HepG2 (cell line): Measurements from ENCODE around the gene TMEM131L. TPM values are rescaled to one million over a fixed set of nuclear protein-coding genes. Genes with fewer than 3 reads are reported as not detected.

Experiments
- ATAC-seq: fragments of 200-7000 bp; cut with Tn5 transposase; 3 replicates; pipeline ENCODE4 v1.9.1; 2020; ENCODE audit warnings: mild to moderate bottlenecking, moderate library complexity
- BruUV-seq: library from RNA; stranded (reverse); fragments of 400-500 nt; replicated peaks from 2 replicates; lab custom pipeline; 2021; lab: Mats Ljungman, UMichigan
- CTCF ChIA-PET: fragments of 300-600 bp; formaldehyde crosslinking; extraction: SDS; loops from one replicate; lab custom pipeline; 2021; ENCODE audit warnings: low total read pairs, inconsistent platforms, low intra/inter-chr PET ratio; lab: Yijun Ruan, JAX
- POLR2A ChIA-PET: fragments of 350-600 bp; sonication (Branson Sonifier 250); formaldehyde crosslinking; loops from one replicate; lab custom pipeline; 2020; ENCODE audit warnings: antibody characterized with exemption, inconsistent platforms; lab: Yijun Ruan, JAX
- DNase-seq: peaks from one replicate; pipeline ENCODE4 v3.0.0-alpha.2; 2015; ENCODE audit warnings: low spot score
- FAIRE-seq: peaks from 3 replicates; lab custom pipeline; 2011; peaks lifted over from hg19 to GRCh38; lab: Jason Lieb, UNC
- H2AFZ ChIP-seq: one replicate; pipeline ENCODE4 v1.6.1; 2011; ENCODE audit warnings: low read length, inconsistent platforms
- H3K27ac ChIP-seq: fragments of 300-600 bp; 3 replicates; pipeline ENCODE4 v1.8.0; 2011; ENCODE audit warnings: mixed run types, mild to moderate bottlenecking, mixed read lengths, low read length, inconsistent platforms; ENCODE audit not compliant: insufficient read depth; ENCODE audit errors: extremely low read length
- H3K27me3 ChIP-seq, 2 experiments: fragments of 200-600 bp in 1 of 2; 2 replicates in 1 of 2; 3 replicates in 1 of 2; pipeline versions ENCODE4 v1.6.0 to v1.8.0; 2011; ENCODE audit warnings: low read length in 2 of 2, mild to moderate bottlenecking in 2 of 2, moderate library complexity in 2 of 2, inconsistent platforms in 1 of 2; ENCODE audit not compliant: insufficient read depth in 2 of 2, control insufficient read depth in 1 of 2
- H3K36me3 ChIP-seq, 2 experiments: fragments of 200-600 bp in 1 of 2; replicated peaks in 1 of 2; 2 replicates in 1 of 2; 3 replicates in 1 of 2; pipeline versions ENCODE4 v1.5.1 to v1.8.0; 2011; ENCODE audit warnings: low read length in 2 of 2, inconsistent platforms in 1 of 2; ENCODE audit not compliant: insufficient read depth in 2 of 2, control insufficient read depth in 1 of 2
- H3K4me1 ChIP-seq: 2 replicates; pipeline ENCODE4 v1.5.1; 2012; ENCODE audit warnings: low read length, inconsistent platforms; ENCODE audit not compliant: insufficient read depth
- H3K4me2 ChIP-seq: 2 replicates; pipeline ENCODE4 v1.6.0; 2011; ENCODE audit warnings: low read depth, low read length, inconsistent platforms
- H3K4me3 ChIP-seq, 3 experiments: fragments of 200-600 bp in 1 of 3; sonication (generic), shearing (Covaris generic) in 1 of 3; replicated peaks in 1 of 3; 2 replicates each; pipeline ENCODE4 v1.5.1; 2011 to 2016; ENCODE audit warnings: low read length in 3 of 3, inconsistent platforms in 2 of 3, low read depth in 2 of 3, mild to moderate bottlenecking in 2 of 3, control low read depth in 1 of 3, mixed read lengths in 1 of 3; ENCODE audit not compliant: insufficient read depth in 1 of 3
- H3K79me2 ChIP-seq: one replicate; pipeline ENCODE4 v1.6.1; 2011; ENCODE audit warnings: low read length, inconsistent platforms; ENCODE audit not compliant: insufficient read depth
- H3K9ac ChIP-seq: 2 replicates; pipeline ENCODE4 v1.6.0; 2011; ENCODE audit warnings: mild to moderate bottlenecking, low read depth, low read length, inconsistent platforms; ENCODE audit not compliant: insufficient read depth
- H3K9me3 ChIP-seq: 2 replicates; pipeline ENCODE4 v1.5.1; 2012; ENCODE audit warnings: mild to moderate bottlenecking, low read length
- H4K20me1 ChIP-seq: 2 replicates; pipeline ENCODE4 v1.6.0; 2011; ENCODE audit warnings: inconsistent platforms, mild to moderate bottlenecking, low read length, moderate library complexity; ENCODE audit not compliant: insufficient read depth
- ADNP ChIP-seq: sonication (generic); formaldehyde crosslinking; IDR thresholded peaks from 2 replicates; pipeline ENCODE4 v1.4.0; 2020; ENCODE audit warnings: missing genetic modification reagents
- ETV6 ChIP-seq: sonication (generic); formaldehyde crosslinking; conservative IDR thresholded peaks from 2 replicates; pipeline ENCODE4 v1.4.0; 2020; ENCODE audit warnings: missing genetic modification reagents
- HNF4G ChIP-seq, 2 experiments: sonication (generic) in 1 of 2; formaldehyde crosslinking in 1 of 2; IDR thresholded peaks; 2 replicates each; pipeline versions ENCODE4 v1.4.0 to v1.6.1; 2011 to 2020; ENCODE audit warnings: borderline replicate concordance in 2 of 2, low read depth in 2 of 2, mild to moderate bottlenecking in 2 of 2, low read length in 1 of 2, missing genetic modification reagents in 1 of 2, moderate library complexity in 1 of 2
- MYC ChIP-seq: sonication (generic); formaldehyde crosslinking; IDR thresholded peaks from 2 replicates; pipeline ENCODE4 v1.9.0; 2021; ENCODE audit warnings: missing genetic modification reagents, borderline replicate concordance
- SMARCC2 ChIP-seq: fragments of 450-650 bp; IDR thresholded peaks from 2 replicates; pipeline ENCODE4 v1.6.1; 2017; ENCODE audit warnings: antibody characterized with exemption, mild to moderate bottlenecking
- TOE1 ChIP-seq: sonication (generic); formaldehyde crosslinking; IDR thresholded peaks from 2 replicates; pipeline ENCODE4 v1.4.0; 2020; ENCODE audit warnings: mild to moderate bottlenecking, missing genetic modification reagents
- ZNF337 ChIP-seq: sonication (generic); formaldehyde crosslinking; IDR thresholded peaks from 2 replicates; pipeline ENCODE4 v1.5.1; 2020; ENCODE audit warnings: missing genetic modification reagents, low read depth, mild to moderate bottlenecking, borderline replicate concordance
- ZNF552 ChIP-seq: sonication (generic); formaldehyde crosslinking; IDR thresholded peaks from 2 replicates; pipeline ENCODE4 v1.9.0; 2022; ENCODE audit warnings: missing genetic modification reagents, mild to moderate bottlenecking, borderline replicate concordance
- ZSCAN21 ChIP-seq: sonication (generic); formaldehyde crosslinking; IDR thresholded peaks from 2 replicates; pipeline ENCODE4 v1.8.0; 2022; ENCODE audit warnings: mild to moderate bottlenecking, missing genetic modification reagents, moderate library complexity, borderline replicate concordance
- WGBS: methylation state at CpG from one replicate; pipeline ENCODE4 v1.1.6; 2017; ENCODE audit warnings: low lambda C conversion rate; 5-methylcytosine and 5-hydroxymethylcytosine counted together
- in situ Hi-C: cut with HindIII; loops from 2 replicates; pipeline ENCODE4 v1.10.0; 2017; ENCODE audit warnings: low pct_unique_long_range_greater_than_20kb; ENCODE audit not compliant: extremely low pct_ligation_motif_present
- intact Hi-C: fragments of 100-400 bp; cut with micrococcal nuclease; formaldehyde crosslinking; loops from one replicate; pipeline ENCODE4 v1.10.0; 2022; ENCODE audit not compliant: unreplicated experiment
- polyA plus RNA-seq, 8 experiments: library from polyadenylated mRNA; depleted of rRNA in 3 of 8; stranded (reverse) in 7 of 8; unstranded in 1 of 8; fragments of >200 nt; fragmentation: Illumina TruSeq in 4 of 8; extraction: Trizol in 4 of 8; gene quantifications; 2 replicates each; pipeline versions ENCODE4 v1.2.1 to v1.2.3, GENCODE V29; 2011 to 2016; ENCODE audit warnings: low read depth in 4 of 8, missing spikeins in 1 of 8, mixed read lengths in 1 of 8; ENCODE audit not compliant: insufficient read depth in 1 of 8
- total RNA-seq, 5 experiments: library from RNA; depleted of rRNA; stranded (reverse); fragments of >200 nt; fragmentation: Illumina TruSeq; extraction: Trizol; gene quantifications; 2 replicates each; pipeline ENCODE4 v1.2.3, GENCODE V29; 2016; ENCODE audit warnings: low read depth in 1 of 5
- TF ChIP-seq, protein P1 (sequence below): sonication (generic); formaldehyde crosslinking; IDR thresholded peaks from 2 replicates; pipeline ENCODE4 v1.8.0; 2022; ENCODE audit warnings: missing genetic modification reagents, mild to moderate bottlenecking, moderate library complexity, borderline replicate concordance
- TF ChIP-seq, protein P2 (sequence below): sonication (generic); formaldehyde crosslinking; IDR thresholded peaks from 2 replicates; pipeline ENCODE4 v1.4.0; 2020; ENCODE audit warnings: mild to moderate bottlenecking, low read depth, missing genetic modification reagents
- TF ChIP-seq, protein P3 (sequence below): sonication (generic); formaldehyde crosslinking; IDR thresholded peaks from 2 replicates; pipeline ENCODE4 v1.4.0; 2020; ENCODE audit warnings: missing genetic modification reagents, borderline replicate concordance
- TF ChIP-seq, protein P4 (sequence below): sonication (generic); formaldehyde crosslinking; IDR thresholded peaks from 2 replicates; pipeline ENCODE4 v1.5.0; 2020; ENCODE audit warnings: mild to moderate bottlenecking, low read depth, missing genetic modification reagents, borderline replicate concordance

The TMEM131L gene
- total and polyA plus RNA-seq, 2 of the 13 experiments (the other 11 are each of a cell fraction or from before 2014, with no cell fraction given): 2.2 to 4.5 TPM

DNA sequence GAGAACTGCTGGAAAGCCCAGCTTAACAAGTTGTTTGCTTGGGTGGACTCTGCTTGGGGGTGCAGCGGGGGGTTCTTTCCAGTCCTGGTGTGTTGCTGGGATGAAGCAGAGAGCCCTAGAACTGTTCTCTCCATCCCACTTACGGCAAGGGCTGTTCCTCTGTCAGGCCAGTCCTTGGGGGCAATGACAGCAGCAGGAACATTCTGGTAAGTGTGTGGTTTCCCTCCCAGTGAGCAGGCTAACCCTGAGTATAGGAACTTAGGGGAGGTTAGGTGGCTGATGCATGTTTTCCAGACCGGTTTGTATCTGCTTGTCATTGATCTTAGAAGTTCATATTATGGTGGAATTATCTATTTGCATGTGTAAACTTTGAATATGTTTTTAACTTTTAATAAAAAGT, 171.0 kb downstream of the TMEM131L start:
- in situ Hi-C loops (no loop called here), intact Hi-C loops (no loop called here)
- Histone ChIP-seq H3K27ac (no peak overlapping the region), H3K36me3 (peaks cover 1 to 8% of the 10 kb centered on the region in 2 experiments; a peak in 2 of 5 replicates), H3K4me2 (no peak overlapping the region), H2AFZ (no peak overlapping the region), H3K9me3 (no peaks in the 10 kb centered on the region), H3K79me2 (no peaks in the 10 kb centered on the region), H4K20me1 (no peaks in the 10 kb centered on the region), H3K4me1 (peaks cover 22% of the 10 kb centered on the region), H3K27me3 (no peaks in the 10 kb centered on the region; a peak in 1 of 5 replicates), H3K9ac (no peak overlapping the region), H3K4me3 (no peak overlapping the region)
- no TSS peak for BruUV-seq
- ATAC-seq (no peak), DNase-seq (no peak), FAIRE-seq (no peak)
- ChIA-PET CTCF (no interaction called here), POLR2A (no interaction called here)
- 69% methylated on average over 1 of the region's 3 CpGs for whole genome bisulfite sequencing
- no peak for TF ChIP-seq ZNF337 (CRISPR knock-in tag)
- TF ChIP-seq, protein P1, sequence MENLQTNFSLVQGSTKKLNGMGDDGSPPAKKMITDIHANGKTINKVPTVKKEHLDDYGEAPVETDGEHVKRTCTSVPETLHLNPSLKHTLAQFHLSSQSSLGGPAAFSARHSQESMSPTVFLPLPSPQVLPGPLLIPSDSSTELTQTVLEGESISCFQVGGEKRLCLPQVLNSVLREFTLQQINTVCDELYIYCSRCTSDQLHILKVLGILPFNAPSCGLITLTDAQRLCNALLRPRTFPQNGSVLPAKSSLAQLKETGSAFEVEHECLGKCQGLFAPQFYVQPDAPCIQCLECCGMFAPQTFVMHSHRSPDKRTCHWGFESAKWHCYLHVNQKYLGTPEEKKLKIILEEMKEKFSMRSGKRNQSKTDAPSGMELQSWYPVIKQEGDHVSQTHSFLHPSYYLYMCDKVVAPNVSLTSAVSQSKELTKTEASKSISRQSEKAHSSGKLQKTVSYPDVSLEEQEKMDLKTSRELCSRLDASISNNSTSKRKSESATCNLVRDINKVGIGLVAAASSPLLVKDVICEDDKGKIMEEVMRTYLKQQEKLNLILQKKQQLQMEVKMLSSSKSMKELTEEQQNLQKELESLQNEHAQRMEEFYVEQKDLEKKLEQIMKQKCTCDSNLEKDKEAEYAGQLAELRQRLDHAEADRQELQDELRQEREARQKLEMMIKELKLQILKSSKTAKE (CRISPR knock-in tag): no peak
- TF ChIP-seq, protein P2, sequence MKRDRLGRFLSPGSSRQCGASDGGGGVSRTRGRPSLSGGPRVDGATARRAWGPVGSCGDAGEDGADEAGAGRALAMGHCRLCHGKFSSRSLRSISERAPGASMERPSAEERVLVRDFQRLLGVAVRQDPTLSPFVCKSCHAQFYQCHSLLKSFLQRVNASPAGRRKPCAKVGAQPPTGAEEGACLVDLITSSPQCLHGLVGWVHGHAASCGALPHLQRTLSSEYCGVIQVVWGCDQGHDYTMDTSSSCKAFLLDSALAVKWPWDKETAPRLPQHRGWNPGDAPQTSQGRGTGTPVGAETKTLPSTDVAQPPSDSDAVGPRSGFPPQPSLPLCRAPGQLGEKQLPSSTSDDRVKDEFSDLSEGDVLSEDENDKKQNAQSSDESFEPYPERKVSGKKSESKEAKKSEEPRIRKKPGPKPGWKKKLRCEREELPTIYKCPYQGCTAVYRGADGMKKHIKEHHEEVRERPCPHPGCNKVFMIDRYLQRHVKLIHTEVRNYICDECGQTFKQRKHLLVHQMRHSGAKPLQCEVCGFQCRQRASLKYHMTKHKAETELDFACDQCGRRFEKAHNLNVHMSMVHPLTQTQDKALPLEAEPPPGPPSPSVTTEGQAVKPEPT (CRISPR knock-in tag): no peak
- TF ChIP-seq, protein P3, sequence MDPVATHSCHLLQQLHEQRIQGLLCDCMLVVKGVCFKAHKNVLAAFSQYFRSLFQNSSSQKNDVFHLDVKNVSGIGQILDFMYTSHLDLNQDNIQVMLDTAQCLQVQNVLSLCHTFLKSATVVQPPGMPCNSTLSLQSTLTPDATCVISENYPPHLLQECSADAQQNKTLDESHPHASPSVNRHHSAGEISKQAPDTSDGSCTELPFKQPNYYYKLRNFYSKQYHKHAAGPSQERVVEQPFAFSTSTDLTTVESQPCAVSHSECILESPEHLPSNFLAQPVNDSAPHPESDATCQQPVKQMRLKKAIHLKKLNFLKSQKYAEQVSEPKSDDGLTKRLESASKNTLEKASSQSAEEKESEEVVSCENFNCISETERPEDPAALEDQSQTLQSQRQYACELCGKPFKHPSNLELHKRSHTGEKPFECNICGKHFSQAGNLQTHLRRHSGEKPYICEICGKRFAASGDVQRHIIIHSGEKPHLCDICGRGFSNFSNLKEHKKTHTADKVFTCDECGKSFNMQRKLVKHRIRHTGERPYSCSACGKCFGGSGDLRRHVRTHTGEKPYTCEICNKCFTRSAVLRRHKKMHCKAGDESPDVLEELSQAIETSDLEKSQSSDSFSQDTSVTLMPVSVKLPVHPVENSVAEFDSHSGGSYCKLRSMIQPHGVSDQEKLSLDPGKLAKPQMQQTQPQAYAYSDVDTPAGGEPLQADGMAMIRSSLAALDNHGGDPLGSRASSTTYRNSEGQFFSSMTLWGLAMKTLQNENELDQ: no peak
- TF ChIP-seq, protein P4, sequence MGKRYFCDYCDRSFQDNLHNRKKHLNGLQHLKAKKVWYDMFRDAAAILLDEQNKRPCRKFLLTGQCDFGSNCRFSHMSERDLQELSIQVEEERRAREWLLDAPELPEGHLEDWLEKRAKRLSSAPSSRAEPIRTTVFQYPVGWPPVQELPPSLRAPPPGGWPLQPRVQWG (CRISPR knock-in tag): no peak
- no peak for TF ChIP-seq SMARCC2
- TF ChIP-seq ETV6 (CRISPR knock-in tag): no peak
- no peak for TF ChIP-seq ZNF552
- TF ChIP-seq ZSCAN21 (CRISPR knock-in tag): no peak
- TF ChIP-seq MYC (CRISPR knock-in tag): no peak
- TF ChIP-seq ADNP (CRISPR knock-in tag): no peak
- no peak for TF ChIP-seq TOE1 (CRISPR knock-in tag)
- TF ChIP-seq HNF4G (IDR thresholded peaks at IDR 0.05; ENCODE audit: borderline replicate concordance, low read depth, low read length): no peak
- no peak for TF ChIP-seq HNF4G (CRISPR knock-in tag; IDR thresholded peaks at IDR 0.05; ENCODE audit: borderline replicate concordance, low read depth)
